Endodermal cell (in vitro differentiated cells): ENCODE results near the gene ZNF48. TPM values are rescaled to one million over a fixed set of nuclear protein-coding genes. Genes with fewer than 3 reads are reported as not detected.

Experiments used
- DNase-seq: peaks from one replicate; pipeline ENCODE4 v3.0.0-alpha.2; 2017
- H3K27ac ChIP-seq: 2 replicates; pipeline ENCODE4 v1.5.1; 2013; ENCODE audit warnings: mild to moderate bottlenecking, low read depth, low read length, moderate library complexity
- H3K27me3 ChIP-seq: 2 replicates; pipeline ENCODE4 v1.6.1; 2013; ENCODE audit warnings: mild to moderate bottlenecking, low read length, moderate library complexity; ENCODE audit not compliant: insufficient read depth, control insufficient read depth, poor library complexity, severe bottlenecking
- H3K36me3 ChIP-seq: 2 replicates; pipeline ENCODE4 v1.7.0; 2013; ENCODE audit warnings: mild to moderate bottlenecking, low read length, moderate library complexity; ENCODE audit not compliant: control insufficient read depth, insufficient read depth
- H3K4me1 ChIP-seq: one replicate; pipeline ENCODE4 v1.7.0; 2013; ENCODE audit warnings: low read length; ENCODE audit not compliant: control insufficient read depth, insufficient read depth
- H3K4me3 ChIP-seq: 2 replicates; pipeline ENCODE4 v1.5.1; 2013; ENCODE audit warnings: mild to moderate bottlenecking, low read length, moderate library complexity
- H3K9ac ChIP-seq: 2 replicates; pipeline ENCODE4 v1.6.1; 2013; ENCODE audit warnings: mild to moderate bottlenecking, low read length, moderate library complexity; ENCODE audit not compliant: poor library complexity, severe bottlenecking; ENCODE audit errors: extremely low read depth
- H3K9me3 ChIP-seq: 2 replicates; pipeline ENCODE4 v1.6.1; 2013; ENCODE audit warnings: mild to moderate bottlenecking, low read length, moderate library complexity; ENCODE audit not compliant: control insufficient read depth
- H3K27ac Mint-ChIP-seq: 2 replicates; pipeline ENCODE4 v1.8.0; 2020; ENCODE audit warnings: mixed read lengths
- H3K27me3 Mint-ChIP-seq: 2 replicates; pipeline ENCODE4 v1.8.0; 2021; ENCODE audit warnings: mild to moderate bottlenecking, mixed read lengths; ENCODE audit not compliant: insufficient read depth
- H3K36me3 Mint-ChIP-seq: 2 replicates; pipeline ENCODE4 v1.8.0; 2020; ENCODE audit warnings: low read depth, mixed read lengths
- H3K4me1 Mint-ChIP-seq: 2 replicates; pipeline ENCODE4 v1.8.0; 2020; ENCODE audit warnings: mixed read lengths
- H3K4me3 Mint-ChIP-seq: 2 replicates; pipeline ENCODE4 v1.8.0; 2020; ENCODE audit warnings: mild to moderate bottlenecking, moderate library complexity, mixed read lengths
- H3K9me3 Mint-ChIP-seq: 2 replicates; pipeline ENCODE4 v1.8.0; 2020; ENCODE audit warnings: mild to moderate bottlenecking, mixed read lengths
- CTCF ChIP-seq: fragments of 200-600 bp; sonication (generic); conservative IDR thresholded peaks from 2 replicates; pipeline ENCODE4 v1.5.0; 2021; ENCODE audit warnings: antibody characterized with exemption, mild to moderate bottlenecking
- WGBS, 2 experiments: methylation state at CpG; one replicate each; pipeline versions ENCODE4 v1.1.5 to v1.1.7; 2013; ENCODE audit warnings: missing lambda C conversion rate in 2 of 2, mixed read lengths in 1 of 2; ENCODE audit not compliant: insufficient coverage in 1 of 2, insufficient read length in 1 of 2; 5-methylcytosine and 5-hydroxymethylcytosine counted together
- long read RNA-seq, 4 experiments: library from polyadenylated mRNA in 2 of 4; library from RNA in 1 of 4; library from capped mRNA in 1 of 4; stranded (forward) in 3 of 4; unstranded in 1 of 4; transcript quantifications; one replicate each; pipeline ENCODE4 v2.0.0, GENCODE V29; 2020 to 2021; ENCODE audit warnings: inconsistent platforms in 1 of 4
- polyA plus RNA-seq, 2 experiments: library from polyadenylated mRNA; stranded (reverse); fragments of 50-300 nt; gene quantifications; one replicate each; pipeline ENCODE4 v1.2.3, GENCODE V29; 2013
- total RNA-seq, 2 donors: library from RNA; stranded (reverse); fragmentation: NEBNext Ultra II Directional in 1 of 2; extraction: Animal tissue kit (Norgen Biotek cat#: 25700) in 1 of 2; gene quantifications; 2 replicates in 1 of 2; 3 replicates in 1 of 2; pipeline ENCODE4 v1.2.1, GENCODE V29; 2021

Gene ZNF48
- total RNA-seq = 10 to 100 TPM; 40.1 to 58.4 TPM
- polyA plus RNA-seq (2013, experiment 1 of 2) = 66.8 TPM
- polyA plus RNA-seq (2013, experiment 2 of 2) = 70.0 TPM
- long read RNA-seq, experiment 1, transcript ZNF48-201 (2 exons, 3,234 nt) = major isoform, 5 of 29 reads
- long read RNA-seq, experiment 1, partial matches to known transcripts = 0 of 29 reads
- long read RNA-seq, experiment 1, other reads (novel, unspliced or antisense) = 20 of 29 reads
- long read RNA-seq, experiment 2, transcript ZNF48-203 (3 exons, 912 nt) = major isoform, 33 of 79 reads
- long read RNA-seq, experiment 2, transcript ZNF48-201 (2 exons, 3,234 nt) = minor isoform, 27 of 79 reads
- long read RNA-seq, experiment 2, partial matches to known transcripts = 1 of 79 reads
- long read RNA-seq, experiment 2, other reads (novel, unspliced or antisense) = 18 of 79 reads
- long read RNA-seq, experiment 3, partial matches to known transcripts = 0 of 9 reads
- long read RNA-seq, experiment 3, other reads (novel, unspliced or antisense) = 6 of 9 reads
- long read RNA-seq, experiment 4, partial matches to known transcripts = 0 of 22 reads
- long read RNA-seq, experiment 4, other reads (novel, unspliced or antisense) = 22 of 22 reads

GRCh38 chr16:30395155-30395991 lies at the start of gene ZNF48:
ZNF48 (plus strand) TSS chr16:30395420; CDS start chr16:30395795, 375 bp downstream.
- H3K9ac ChIP-seq = peak within 1 kb of the TSS; percentile 97
- DNase-seq = peak; percentile 91
- peak; percentile 62 for TF ChIP-seq CTCF
- peak within 1 kb of the TSS; percentile 100 for H3K27ac ChIP-seq
- Mint-ChIP-seq H3K4me3 (peak within 1 kb of the TSS; percentile 93), H3K27ac (peak within 1 kb of the TSS; percentile 95), H3K36me3 (peaks cover 16% of the 10 kb centered on the region), H3K27me3 (no peaks in the 10 kb centered on the region), H3K9me3 (no peaks in the 10 kb centered on the region), H3K4me1 (peaks cover 30% of the 10 kb centered on the region)
- WGBS, 2 experiments = 0% methylated on average over 26 to 103 of the region's 103 CpGs
- no peaks in the 10 kb centered on the region for H3K9me3 ChIP-seq
- H3K4me3 ChIP-seq = peak within 1 kb of the TSS; percentile 89
- H3K4me1 ChIP-seq = no peaks in the 10 kb centered on the region
- H3K27me3 ChIP-seq = no peaks in the 10 kb centered on the region
- H3K36me3 ChIP-seq = peaks cover 25% of the 10 kb centered on the region

- no peak overlapping the region for H3K9ac ChIP-seq
- no peak for DNase-seq
- H3K9me3 ChIP-seq = no peaks in the 10 kb centered on the region
- H3K36me3 ChIP-seq = peaks cover 18% of the 10 kb centered on the region
- no peaks in the 10 kb centered on the region for H3K4me1 ChIP-seq
- H3K4me3 ChIP-seq = no peak overlapping the region
- Mint-ChIP-seq H3K4me3 (no peak overlapping the region), H3K9me3 (no peaks in the 10 kb centered on the region), H3K27me3 (no peaks in the 10 kb centered on the region), H3K4me1 (no peaks in the 10 kb centered on the region), H3K27ac (no peak overlapping the region), H3K36me3 (peaks cover 19% of the 10 kb centered on the region)
- no peak for TF ChIP-seq CTCF
- no peaks in the 10 kb centered on the region for H3K27me3 ChIP-seq
- no peak overlapping the region for H3K27ac ChIP-seq
- WGBS, 2 experiments = 83 to 87% methylated on average over 3 of the region's 3 CpGs
Measured at GRCh38 chr16:30346286-30346685, 48.9 kb upstream of the ZNF48 start.

- no peaks in the 10 kb centered on the region for H3K9me3 ChIP-seq
- Mint-ChIP-seq H3K27ac (no peak overlapping the region), H3K36me3 (peaks cover 34% of the 10 kb centered on the region), H3K27me3 (no peaks in the 10 kb centered on the region), H3K4me1 (no peaks in the 10 kb centered on the region), H3K4me3 (no peak overlapping the region), H3K9me3 (no peaks in the 10 kb centered on the region)
- H3K4me1 ChIP-seq = no peaks in the 10 kb centered on the region
- H3K4me3 ChIP-seq = no peak overlapping the region
- 94 to 97% methylated on average over 7 to 8 of the region's 8 CpGs for WGBS, 2 experiments
- H3K36me3 ChIP-seq = peaks cover 36% of the 10 kb centered on the region
- no peak for DNase-seq
- TF ChIP-seq CTCF = no peak
- no peaks in the 10 kb centered on the region for H3K27me3 ChIP-seq
- no peak overlapping the region for H3K9ac ChIP-seq
- H3K27ac ChIP-seq = no peak overlapping the region
Measured at GRCh38 chr16:30348113-30348512, 47.1 kb upstream of the ZNF48 start.
